GM21367 (cell line): ENCODE measurements around the gene NOP56.

ENCODE experiments used
- ATAC-seq: cut with Tn5 transposase; IDR thresholded peaks from one replicate; pipeline ENCODE4 v1.9.1; 2021; ENCODE audit not compliant: unreplicated experiment

NOP56 gene

GRCh38 chr20:2640899-2641298 is 11.5 kb upstream of the NOP56 start:
- no peak for ATAC-seq

GRCh38 chr20:2643708-2644107 is 8.7 kb upstream of the NOP56 start:
- no peak for ATAC-seq

GRCh38 chr20:2652724-2653555 is 508 bp downstream of the NOP56 start:
- ATAC-seq = peak; percentile 32

- ATAC-seq = no peak
These were observed 1.3 kb downstream of the NOP56 start for GRCh38 chr20:2653556-2654383.

- no peak for ATAC-seq
These were observed 2.0 kb downstream of the NOP56 start for GRCh38 chr20:2654384-2654822.

GRCh38 chr20:2654831-2655230 is 2.4 kb downstream of the NOP56 start:
- no peak for ATAC-seq

- no peak for ATAC-seq
These were observed 3.1 kb downstream of the NOP56 start for GRCh38 chr20:2655331-2656116.

- no peak for ATAC-seq
These were observed 4.2 kb downstream of the NOP56 start for GRCh38 chr20:2656471-2657117.

GRCh38 chr20:2657241-2657640 is 4.8 kb downstream of the NOP56 start:
- no peak for ATAC-seq

- ATAC-seq = no peak
These were observed 5.2 kb downstream of the NOP56 start for GRCh38 chr20:2657674-2658073.

GRCh38 chr20:2658414-2659354 is 6.3 kb downstream of the NOP56 start:
- no peak for ATAC-seq

- ATAC-seq = no peak
These were observed 7.1 kb downstream of the NOP56 start for GRCh38 chr20:2659547-2659946.

- no peak for ATAC-seq
These were observed 11.0 kb downstream of the NOP56 start for GRCh38 chr20:2663364-2663886.

- peak; percentile 73 for ATAC-seq
These were observed 11.7 kb downstream of the NOP56 start, which contains the start of gene IDH3B for GRCh38 chr20:2663887-2664719. TSS of gene IDH3B (minus strand) at chr20:2664216. CDS start at chr20:2664188, 28 bp downstream.

GRCh38 chr20:2671977-2672376 is 19.5 kb downstream of the NOP56 start:
- no peak for ATAC-seq

- ATAC-seq = no peak
These were observed 20.0 kb downstream of the NOP56 start for GRCh38 chr20:2672446-2672845.

GRCh38 chr20:2673453-2673852 is 21.0 kb downstream of the NOP56 start:
- no peak for ATAC-seq

GRCh38 chr20:2680046-2680445 is 27.6 kb downstream of the NOP56 start:
- no peak for ATAC-seq
